IPS-18a (cell line): ENCODE measurements around the gene MCUB.
A peak's percentile ranks its signal among the peaks of the same experiment; 100 is the strongest.

ENCODE experiments used
- H3K27ac ChIP-seq: one replicate; pipeline ENCODE4 v1.5.1; 2013; ENCODE audit warnings: low read length
- H3K27me3 ChIP-seq: one replicate; pipeline ENCODE4 v1.6.1; 2013; ENCODE audit warnings: mild to moderate bottlenecking, low read length; ENCODE audit not compliant: control insufficient read depth, insufficient read depth
- H3K36me3 ChIP-seq: one replicate; pipeline ENCODE4 v1.6.1; 2013; ENCODE audit warnings: low read depth, low read length; ENCODE audit not compliant: control insufficient read depth
- H3K4me1 ChIP-seq: one replicate; pipeline ENCODE4 v1.6.1; 2013; ENCODE audit warnings: low read depth, low read length; ENCODE audit not compliant: control insufficient read depth
- H3K4me3 ChIP-seq: one replicate; pipeline ENCODE4 v1.5.1; 2013; ENCODE audit warnings: low read length
- H3K9ac ChIP-seq: one replicate; pipeline ENCODE4 v1.6.1; 2013; ENCODE audit warnings: mild to moderate bottlenecking, low read length, moderate library complexity
- H3K9me3 ChIP-seq: one replicate; pipeline ENCODE4 v1.6.1; 2013; ENCODE audit warnings: low read depth, low read length; ENCODE audit not compliant: control insufficient read depth

The MCUB gene

DNA sequence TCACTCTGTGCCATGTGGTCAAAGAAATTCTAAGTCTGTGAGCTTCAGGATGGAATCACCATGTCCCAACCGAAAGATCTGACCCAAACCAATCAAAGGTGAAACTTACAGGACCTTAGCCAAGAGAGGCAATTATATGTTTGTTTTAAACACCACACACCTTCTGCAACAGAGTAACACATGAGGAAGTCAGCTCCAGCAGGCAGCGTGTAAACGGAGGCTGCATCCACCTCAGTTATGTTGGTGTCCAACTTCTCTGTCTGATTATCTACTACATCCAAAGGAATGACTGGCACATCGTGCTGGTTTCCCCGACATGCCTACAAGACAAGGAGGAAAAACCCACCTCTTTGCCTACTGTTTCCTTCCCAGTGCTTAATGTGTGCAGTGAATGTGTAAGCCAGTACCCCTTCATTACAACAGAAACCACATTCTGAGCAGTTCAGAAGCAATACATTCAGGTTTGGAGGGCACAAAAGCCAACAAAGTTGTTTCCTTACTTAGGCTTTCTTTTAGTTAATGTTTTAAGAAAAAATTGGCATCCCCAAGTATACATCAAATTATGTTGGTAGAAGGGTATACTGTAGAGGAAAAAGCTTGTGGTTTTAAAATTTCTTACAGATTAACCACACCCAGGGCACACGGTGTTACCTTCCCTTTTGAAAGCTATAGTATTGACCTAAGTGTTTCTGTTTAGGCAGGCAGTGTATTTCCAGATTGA is 130.8 kb downstream of the MCUB start:
- H3K36me3 ChIP-seq = peaks cover 27% of the 10 kb centered on the region

GRCh38 chr4:109691411-109691920 is 131.4 kb downstream of the MCUB start:
- Histone ChIP-seq H3K36me3 (peaks cover 32% of the 10 kb centered on the region), H3K4me3 (no peak overlapping the region), H3K4me1 (no peaks in the 10 kb centered on the region), H3K27me3 (no peaks in the 10 kb centered on the region), H3K9me3 (no peaks in the 10 kb centered on the region), H3K27ac (no peak overlapping the region), H3K9ac (no peak overlapping the region)

More for the DNA sequence above, 130.8 kb downstream of the MCUB start:
- Histone ChIP-seq H3K27ac (no peak overlapping the region), H3K27me3 (no peaks in the 10 kb centered on the region), H3K9ac (no peak overlapping the region), H3K9me3 (no peaks in the 10 kb centered on the region), H3K4me3 (no peak overlapping the region), H3K4me1 (no peaks in the 10 kb centered on the region)

DNA sequence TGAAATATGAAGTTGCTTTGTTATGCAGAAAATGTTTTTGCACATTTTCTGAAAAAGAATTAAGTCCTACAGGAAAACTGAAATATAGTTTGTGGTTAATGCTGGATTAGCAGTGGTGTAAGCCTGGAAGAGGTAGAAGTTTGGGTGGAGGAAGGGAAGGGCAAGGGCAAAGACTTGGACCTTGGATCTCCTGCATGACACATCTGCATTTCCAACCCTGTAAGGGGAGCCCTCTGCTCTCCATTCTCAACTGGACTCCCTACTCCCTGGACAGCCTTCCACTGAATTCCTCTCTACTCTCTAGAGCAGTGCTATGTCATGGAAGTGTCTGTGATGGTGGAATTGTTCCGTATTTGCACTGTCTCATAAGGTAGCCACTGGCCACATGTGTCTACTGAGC is 138.6 kb downstream of the MCUB start:
- Histone ChIP-seq H3K4me1 (peaks cover 9% of the 10 kb centered on the region), H3K9me3 (no peaks in the 10 kb centered on the region), H3K4me3 (no peak overlapping the region), H3K36me3 (peaks cover 19% of the 10 kb centered on the region), H3K27ac (no peak overlapping the region), H3K9ac (no peak overlapping the region), H3K27me3 (no peaks in the 10 kb centered on the region)

- peaks cover 9% of the 10 kb centered on the region for H3K4me1 ChIP-seq
Measured at GRCh38 chr4:109699553-109700225, 139.6 kb downstream of the MCUB start.

GRCh38 chr4:109701566-109702410 is 141.7 kb downstream of the MCUB start:
- H3K9ac ChIP-seq = peak overlapping the region; percentile 92
- peak overlapping the region; percentile 85 for H3K4me3 ChIP-seq
- no peaks in the 10 kb centered on the region for H3K9me3 ChIP-seq
- no peaks in the 10 kb centered on the region for H3K27me3 ChIP-seq
- peak overlapping the region; percentile 75 for H3K27ac ChIP-seq
- peaks cover 4% of the 10 kb centered on the region for H3K36me3 ChIP-seq
- peaks cover 9% of the 10 kb centered on the region for H3K4me1 ChIP-seq

More at GRCh38 chr4:109699553-109700225, 139.6 kb downstream of the MCUB start:
- H3K9me3 ChIP-seq = no peaks in the 10 kb centered on the region
- no peak overlapping the region for H3K4me3 ChIP-seq
- peaks cover 11% of the 10 kb centered on the region for H3K36me3 ChIP-seq
- no peaks in the 10 kb centered on the region for H3K27me3 ChIP-seq
- H3K9ac ChIP-seq = no peak overlapping the region
- H3K27ac ChIP-seq = no peak overlapping the region

DNA sequence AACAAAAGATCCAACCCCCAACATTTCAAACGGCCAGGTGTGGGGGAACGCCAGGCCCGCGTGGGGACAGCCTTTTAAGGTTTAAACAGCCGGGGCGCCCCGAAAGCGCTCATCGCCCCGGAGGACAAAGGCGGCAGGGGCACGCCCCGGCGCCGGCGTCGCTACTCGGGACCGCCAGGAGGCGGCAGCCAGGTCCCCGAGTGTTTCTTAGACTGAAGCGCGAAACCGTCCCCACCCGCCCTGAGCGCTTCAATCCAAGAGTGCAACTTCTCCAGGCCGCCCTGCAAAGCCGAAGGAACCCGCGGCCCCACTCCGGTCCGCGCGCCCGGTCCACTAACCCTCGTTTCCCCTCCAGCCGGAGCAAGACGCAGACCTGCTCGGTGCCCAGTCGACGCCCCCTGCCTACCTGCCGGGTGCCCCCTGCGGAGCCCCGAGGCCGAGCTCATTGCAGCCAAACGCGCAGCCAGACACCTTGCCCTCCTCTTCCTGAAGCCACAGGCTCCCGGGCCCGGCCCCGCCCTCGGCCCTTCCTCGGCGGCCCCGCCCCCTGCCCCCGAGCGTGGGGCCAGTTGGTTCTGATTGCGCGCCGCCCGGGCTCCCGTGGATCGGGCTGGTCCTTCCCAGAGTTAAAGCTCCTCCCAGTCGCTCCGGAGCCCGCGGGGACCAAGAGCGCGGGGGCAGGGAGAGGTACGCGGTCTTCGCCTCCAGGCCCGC is 143.1 kb downstream of the MCUB start, which contains the start of gene CASP6:
Gene CASP6, minus strand, starts transcription at position 496 of the 714 bp plus-strand sequence. Its CDS starts 50 bp downstream, at position 446.
- peaks cover 9% of the 10 kb centered on the region for H3K4me1 ChIP-seq

GRCh38 chr4:109703664-109704361 is 143.8 kb downstream of the MCUB start:
- Histone ChIP-seq H3K9ac (peak overlapping the region; percentile 92), H3K27ac (no peak overlapping the region)

More for the DNA sequence above, 143.1 kb downstream of the MCUB start, which contains the start of gene CASP6:
- Histone ChIP-seq H3K36me3 (peaks cover 5% of the 10 kb centered on the region), H3K4me3 (peak within 1 kb of the TSS; percentile 85), H3K27me3 (no peaks in the 10 kb centered on the region), H3K9me3 (no peaks in the 10 kb centered on the region), H3K27ac (peak within 1 kb of the TSS; percentile 75), H3K9ac (peak within 1 kb of the TSS; percentile 92)

GRCh38 chr4:109708435-109708834 is 148.4 kb downstream of the MCUB start:
- H3K27ac ChIP-seq = no peak overlapping the region
- H3K4me3 ChIP-seq = no peak overlapping the region
- no peaks in the 10 kb centered on the region for H3K9me3 ChIP-seq
- no peak overlapping the region for H3K9ac ChIP-seq
- H3K36me3 ChIP-seq = peaks cover 29% of the 10 kb centered on the region
- no peaks in the 10 kb centered on the region for H3K4me1 ChIP-seq
- no peaks in the 10 kb centered on the region for H3K27me3 ChIP-seq

More at GRCh38 chr4:109703664-109704361, 143.8 kb downstream of the MCUB start:
- no peaks in the 10 kb centered on the region for H3K27me3 ChIP-seq
- no peaks in the 10 kb centered on the region for H3K9me3 ChIP-seq
- H3K36me3 ChIP-seq = peaks cover 11% of the 10 kb centered on the region
- H3K4me1 ChIP-seq = peaks cover 9% of the 10 kb centered on the region
- peak overlapping the region; percentile 85 for H3K4me3 ChIP-seq

DNA sequence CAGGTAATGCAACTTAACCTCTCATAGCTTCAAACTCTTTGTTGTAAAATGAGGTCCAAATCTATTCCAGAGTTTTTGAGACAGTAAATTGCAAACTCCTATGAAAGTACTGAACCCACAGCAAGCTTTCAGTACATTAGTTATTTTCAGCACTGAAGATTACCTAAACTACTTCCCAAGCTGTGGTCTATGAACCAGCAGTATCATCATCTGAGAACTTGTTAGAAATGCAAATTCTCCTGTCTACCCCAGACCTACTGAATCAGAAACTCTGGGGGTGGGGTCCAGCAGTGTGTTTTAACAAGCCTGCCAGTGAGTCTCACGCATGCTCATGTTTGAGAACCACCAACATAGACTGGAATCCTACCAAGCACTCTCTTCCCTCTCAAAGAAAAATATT is 148.9 kb downstream of the MCUB start:
- Histone ChIP-seq H3K4me1 (no peaks in the 10 kb centered on the region), H3K9ac (no peak overlapping the region), H3K9me3 (no peaks in the 10 kb centered on the region), H3K4me3 (no peak overlapping the region), H3K36me3 (peaks cover 34% of the 10 kb centered on the region), H3K27me3 (no peaks in the 10 kb centered on the region), H3K27ac (no peak overlapping the region)

DNA sequence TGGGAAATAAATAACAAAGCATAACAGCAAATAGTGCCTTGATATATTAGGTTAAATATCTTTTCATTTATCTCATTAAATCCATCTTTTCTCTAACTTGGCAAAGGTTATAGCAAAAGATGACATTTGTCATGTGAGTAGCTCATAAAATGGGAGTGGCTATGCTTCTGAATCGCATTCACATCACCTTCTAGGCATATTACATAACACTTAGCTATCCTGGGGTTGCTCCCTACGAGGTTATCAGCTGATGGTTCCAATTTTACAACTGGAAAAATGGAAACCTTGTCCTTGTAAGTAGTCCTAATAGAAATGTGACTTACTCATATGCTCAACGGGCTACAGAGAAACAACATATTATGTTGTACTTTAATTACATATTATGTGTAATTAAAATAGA is 153.5 kb downstream of the MCUB start:
- Histone ChIP-seq H3K4me1 (no peaks in the 10 kb centered on the region), H3K9me3 (no peaks in the 10 kb centered on the region), H3K36me3 (peaks cover 44% of the 10 kb centered on the region), H3K27ac (no peak overlapping the region), H3K4me3 (no peak overlapping the region), H3K9ac (no peak overlapping the region), H3K27me3 (no peaks in the 10 kb centered on the region)
